KBM-7 (cell line): ENCODE results near the gene NME8.

Experiments used
- DNase-seq: peaks from one replicate; pipeline ENCODE4 v3.0.0-alpha.2; 2015
- in situ Hi-C: fragments of 300-500 bp; cut with MboI; formaldehyde crosslinking; loops from 2 replicates; pipeline ENCODE4 v1.14.3; 2020; ENCODE audit warnings: low sequenced_read_pairs, low pct_unique_long_range_greater_than_20kb, mixed read lengths

The NME8 gene

DNA sequence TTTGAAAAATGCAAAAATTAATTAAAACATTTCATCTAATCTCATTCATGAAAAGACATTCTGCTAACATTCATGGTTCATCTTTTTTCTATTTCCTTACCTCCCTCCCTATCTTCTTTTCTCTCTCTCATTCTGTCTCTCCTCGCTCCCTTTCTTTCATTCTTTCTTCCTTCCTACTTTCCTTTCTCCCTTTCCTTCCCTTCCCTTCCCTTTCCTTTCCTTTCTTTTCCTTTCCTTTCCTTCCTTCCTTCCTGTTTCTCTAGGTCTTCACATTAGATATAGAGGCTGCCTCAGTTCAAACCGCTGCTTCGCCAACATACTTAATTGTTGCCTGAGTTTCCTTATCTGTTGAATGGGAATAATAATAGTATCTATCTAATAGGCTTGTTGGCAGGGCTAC, 46.3 kb downstream of the NME8 start:
- in situ Hi-C loops = no loop called here

GRCh38 chr7:37899712-37900247, 51.4 kb downstream of the NME8 start:
- in situ Hi-C loops = loop anchor here (25.0 kb wide), 2 partner anchors 313 to 438 kb away; no protein-coding TSS in a partner anchor

More for the DNA sequence above, 46.3 kb downstream of the NME8 start:
- no peak for DNase-seq

GRCh38 chr7:37901236-37901827, 52.9 kb downstream of the NME8 start:
- in situ Hi-C loops = loop anchor here (25.0 kb wide), 2 partner anchors 311 to 436 kb away; no protein-coding TSS in a partner anchor
- peak; percentile 81 for DNase-seq

More at GRCh38 chr7:37899712-37900247, 51.4 kb downstream of the NME8 start:
- DNase-seq = no peak

- in situ Hi-C loops = loop anchor here (25.0 kb wide), 2 partner anchors 310 to 435 kb away; no protein-coding TSS in a partner anchor
- DNase-seq = no peak
Measured at GRCh38 chr7:37901890-37902524, 53.6 kb downstream of the NME8 start.

GRCh38 chr7:37908221-37908788, 59.9 kb downstream of the NME8 start:
- no peak for DNase-seq
- in situ Hi-C loops = loop anchor here (25.0 kb wide), 2 partner anchors 304 to 429 kb away; no protein-coding TSS in a partner anchor

DNA sequence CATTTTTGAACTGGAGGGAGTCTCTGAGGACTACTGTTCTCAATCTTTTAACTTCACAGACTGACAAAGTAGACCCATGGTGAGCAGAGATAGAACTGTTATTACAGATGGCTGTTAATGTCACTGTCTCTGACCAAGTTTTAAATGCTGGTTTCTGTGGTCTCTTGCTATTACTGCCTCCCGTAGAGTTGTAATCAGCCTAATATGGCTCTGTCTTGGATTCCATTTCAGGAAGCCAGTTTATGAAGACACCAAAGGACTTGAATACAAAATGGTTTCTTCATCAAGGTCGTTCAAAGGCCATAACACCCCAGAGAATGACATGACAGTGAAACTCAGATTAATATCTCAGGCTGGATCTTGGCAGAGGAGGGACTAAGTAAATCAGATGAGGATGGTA, 64.4 kb downstream of the NME8 start:
- DNase-seq = no peak
- in situ Hi-C loops = loop anchor here (25.0 kb wide), 2 partner anchors 300 to 425 kb away; no protein-coding TSS in a partner anchor

DNA sequence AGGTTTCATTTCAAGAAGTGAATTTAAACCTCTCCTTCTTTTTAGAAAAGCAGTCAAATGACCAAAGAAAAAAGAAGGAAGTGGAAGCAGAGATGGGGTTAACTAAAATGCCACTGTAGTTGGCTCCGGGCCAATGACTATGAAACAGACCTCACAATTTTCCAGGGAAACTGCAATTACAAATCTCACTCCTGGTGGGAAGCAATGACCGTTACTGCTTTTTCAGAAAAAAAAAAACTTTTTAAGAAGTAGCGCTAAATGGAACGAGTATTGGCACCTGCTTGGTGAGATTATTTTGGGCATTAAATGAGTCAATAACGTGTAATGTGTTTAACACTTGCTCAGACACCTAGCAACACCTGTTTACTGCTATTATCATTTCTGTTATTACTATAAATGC, 67.0 kb downstream of the NME8 start:
- in situ Hi-C loops = loop anchor here (25.0 kb wide), 2 partner anchors 297 to 422 kb away; no protein-coding TSS in a partner anchor
- peak; percentile 79 for DNase-seq

DNA sequence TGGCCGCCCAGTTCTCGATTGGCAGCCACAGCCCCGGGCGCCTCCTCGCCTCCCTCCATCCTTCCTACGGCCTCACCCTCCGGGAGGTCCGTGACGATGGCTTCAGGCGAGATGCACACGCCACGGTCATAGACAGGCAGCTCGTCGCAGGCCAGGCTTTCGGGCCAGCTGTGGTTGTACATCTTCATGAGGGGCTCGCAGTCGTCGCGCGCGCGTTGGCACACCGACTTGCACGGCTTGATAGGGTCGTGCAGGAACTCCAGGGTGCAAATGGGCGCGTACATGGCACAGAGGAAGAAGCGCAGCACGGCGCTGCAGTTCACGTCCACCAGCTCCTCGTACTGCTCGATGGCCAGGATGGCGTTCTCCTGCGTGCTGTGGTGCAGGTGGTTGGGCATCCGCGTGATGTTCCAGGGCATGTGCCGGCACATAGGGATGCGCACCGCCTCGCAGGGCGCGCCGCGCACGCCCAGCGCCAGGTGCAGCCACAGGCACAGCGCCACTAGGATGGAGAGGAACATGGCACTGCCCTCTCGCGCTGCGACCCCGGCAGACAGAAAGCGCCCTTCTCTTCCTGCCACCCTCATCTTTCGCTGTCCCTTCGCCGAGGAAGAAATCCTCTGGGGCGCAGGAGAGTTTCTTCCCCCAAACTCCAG, 67.7 kb downstream of the NME8 start:
- DNase-seq = peak; percentile 39
- in situ Hi-C loops = loop anchor here (25.0 kb wide), 2 partner anchors 296 to 421 kb away; no protein-coding TSS in a partner anchor

DNA sequence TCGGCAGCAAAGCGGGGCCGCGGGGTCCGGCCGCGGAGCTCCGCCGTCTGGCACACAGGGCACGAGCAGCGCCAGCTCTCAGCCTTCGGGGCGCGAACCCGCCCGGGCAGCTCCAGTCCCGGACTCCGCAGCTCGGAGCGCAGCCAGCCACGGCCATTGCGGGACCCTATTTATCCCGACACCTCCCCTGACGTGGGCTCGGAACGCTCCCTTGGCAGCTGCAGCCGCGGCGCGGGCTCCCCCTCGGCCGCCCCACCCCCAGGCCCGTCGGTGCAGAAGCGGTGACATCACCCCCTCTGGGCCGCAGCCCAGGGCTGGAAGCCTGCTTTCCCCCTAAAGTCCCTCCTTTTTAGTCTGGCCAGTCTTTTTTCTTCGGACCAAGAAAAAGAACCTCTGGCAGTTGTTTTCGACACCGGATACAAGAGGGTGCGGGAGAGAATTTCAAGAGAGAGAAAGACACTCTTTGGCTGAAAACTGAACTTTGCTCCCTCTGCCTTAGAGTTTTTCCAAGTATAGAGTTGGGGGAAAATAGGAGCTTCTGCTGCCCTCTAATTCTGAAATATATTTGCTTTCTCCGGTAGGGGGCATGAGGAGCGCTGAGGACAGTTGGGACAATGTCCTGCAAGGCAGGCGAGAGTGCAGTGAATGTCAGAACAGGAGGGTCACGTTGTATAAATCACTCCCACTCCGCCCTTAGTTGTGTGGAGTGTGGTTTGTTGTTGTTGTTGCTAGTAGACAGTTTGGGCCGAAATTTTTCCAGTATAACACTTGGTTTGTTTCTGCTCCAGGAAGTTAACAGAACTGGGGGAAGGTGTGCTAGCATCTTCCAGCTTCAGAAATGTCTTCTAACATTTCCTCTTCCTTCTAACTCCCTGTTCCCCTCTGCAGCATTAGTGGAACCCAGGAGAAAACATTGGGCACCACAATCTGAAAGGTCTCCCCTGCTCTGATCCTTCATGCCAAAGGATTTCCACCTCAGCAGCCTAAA, 68.6 kb downstream of the NME8 start, which contains the start of gene SFRP4:
SFRP4 (minus strand) TSS at position 145 of the 988 bp plus-strand sequence. CDS start 280 bp downstream, outside the sequence.
- peak; percentile 81 for DNase-seq
- in situ Hi-C loops = loop anchor here (25.0 kb wide), 2 partner anchors 295 to 420 kb away; no protein-coding TSS in a partner anchor

DNA sequence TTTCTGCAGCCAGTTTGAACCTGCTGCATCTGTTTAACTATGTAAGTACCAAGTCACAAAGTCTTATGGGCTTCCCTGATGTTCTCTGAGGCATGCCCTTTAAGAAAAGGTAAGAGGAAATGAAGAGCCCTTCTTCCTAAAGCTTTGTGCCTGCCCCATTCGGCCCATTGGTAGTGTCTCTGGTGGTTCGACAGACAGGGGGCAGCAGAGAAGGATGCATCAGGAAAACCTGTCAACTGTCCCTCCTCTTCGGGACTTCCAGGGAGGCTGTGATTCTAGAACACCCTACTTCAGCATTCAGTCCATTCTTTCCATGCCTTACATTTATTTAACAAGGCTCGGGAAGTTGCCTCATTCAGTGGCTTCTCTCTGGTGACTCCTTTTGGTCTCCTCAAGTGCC, 70.1 kb downstream of the NME8 start:
- DNase-seq = peak; percentile 11
- in situ Hi-C loops = loop anchor here (25.0 kb wide), 2 partner anchors 294 to 419 kb away; no protein-coding TSS in a partner anchor

DNA sequence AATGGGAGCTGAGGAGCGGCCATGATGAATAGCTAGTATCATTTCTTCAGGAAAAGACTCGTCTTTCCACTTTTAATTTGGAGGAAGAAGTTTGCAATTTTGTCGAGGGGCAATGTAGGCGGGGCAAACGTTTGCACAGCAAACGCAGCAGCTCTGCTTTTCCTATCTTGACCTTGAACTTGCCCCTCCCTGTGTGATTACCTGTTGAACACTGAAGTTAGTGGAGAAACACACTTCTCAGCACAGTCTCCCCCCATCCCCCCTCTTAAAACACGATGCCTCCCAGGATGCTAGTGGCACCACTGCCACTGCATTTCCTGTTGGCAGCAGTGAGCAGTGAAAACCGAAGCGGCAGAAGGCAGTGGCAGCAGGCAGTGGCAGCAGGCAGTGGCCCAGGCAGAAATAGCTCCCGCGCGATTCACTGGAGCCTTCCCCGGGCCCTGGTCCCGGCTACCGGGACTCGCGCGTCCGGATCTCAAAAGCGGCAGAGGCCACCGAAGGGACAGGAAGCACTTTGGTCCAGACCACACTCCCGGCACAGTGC, 72.0 kb downstream of the NME8 start, which contains the start of gene EPDR1:
EPDR1 (plus strand) TSS at position 336 of the 544 bp plus-strand sequence. CDS start 300 bp downstream, outside the sequence.
- peak; percentile 82 for DNase-seq
- in situ Hi-C loops = loop anchor here (25.0 kb wide), 2 partner anchors 292 to 417 kb away; no protein-coding TSS in a partner anchor

- in situ Hi-C loops = loop anchor here (25.0 kb wide), 2 partner anchors 291 to 416 kb away; no protein-coding TSS in a partner anchor
- DNase-seq = peak; percentile 77
Measured at GRCh38 chr7:37920849-37921805, 72.7 kb downstream of the NME8 start.

DNA sequence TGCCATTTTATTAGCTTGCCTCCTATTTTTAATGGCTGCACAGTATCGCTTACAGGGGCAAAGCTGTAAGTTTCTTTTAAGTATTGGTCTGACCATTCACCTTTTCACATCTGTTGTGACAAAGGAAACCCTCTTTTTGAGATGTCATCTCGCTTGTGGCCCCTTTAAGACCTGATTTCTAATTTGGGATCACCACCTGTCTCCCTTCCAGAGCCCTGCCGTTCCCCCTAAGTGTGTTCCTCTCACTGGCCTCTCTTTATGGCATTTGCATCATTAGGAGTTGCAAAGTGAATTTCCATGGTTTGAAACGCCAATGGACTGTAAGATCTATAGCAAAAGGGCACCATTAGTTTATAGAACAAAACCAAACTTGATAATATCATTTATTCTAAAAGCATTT, 73.5 kb downstream of the NME8 start:
- in situ Hi-C loops = loop anchor here (25.0 kb wide), 2 partner anchors 290 to 415 kb away; no protein-coding TSS in a partner anchor
- DNase-seq = peak; percentile 5

GRCh38 chr7:37923996-37924395, 75.6 kb downstream of the NME8 start:
- DNase-seq = no peak
- in situ Hi-C loops = loop anchor here (25.0 kb wide), 2 partner anchors 288 to 413 kb away; no protein-coding TSS in a partner anchor

GRCh38 chr7:37924491-37925041, 76.2 kb downstream of the NME8 start:
- no peak for DNase-seq
- in situ Hi-C loops = loop anchor here (25.0 kb wide), 2 partner anchors 288 to 413 kb away; no protein-coding TSS in a partner anchor

DNA sequence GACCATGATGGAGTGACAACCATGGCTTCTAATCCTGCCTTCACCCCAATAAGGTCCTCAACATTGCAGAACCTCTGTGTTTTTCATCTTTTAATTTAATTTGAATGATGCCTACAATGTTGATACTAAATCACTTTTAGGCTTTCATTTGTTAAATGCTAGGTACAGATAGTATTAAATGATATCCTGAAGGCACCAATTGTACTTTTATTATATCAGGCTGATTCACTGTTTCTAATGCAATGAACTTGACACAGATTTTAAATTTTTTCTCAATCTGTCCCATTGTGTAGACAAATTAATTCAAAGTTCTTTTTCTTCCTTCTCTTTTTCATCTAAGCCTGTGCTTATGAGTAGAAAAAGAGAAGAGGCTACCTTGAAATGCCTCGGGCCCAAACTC, 77.2 kb downstream of the NME8 start:
- in situ Hi-C loops = no loop called here
- DNase-seq = no peak
